B cell (primary cell): Measurements from ENCODE around the gene CLIP1.

Source experiments
- EZH2 ChIP-seq: IDR thresholded peaks from 2 replicates; pipeline ENCODE4 v1.6.1; 2012; ENCODE audit warnings: borderline replicate concordance, low read depth, mild to moderate bottlenecking, moderate library complexity, low read length; ENCODE audit not compliant: insufficient read depth, poor library complexity, severe bottlenecking
- TF ChIP-seq, protein P1 (sequence below): fragments of 200-600 bp; IDR thresholded peaks from one replicate; pipeline ENCODE4 v1.8.0; 2022; ENCODE audit warnings: antibody characterized with exemption, mild to moderate bottlenecking

- TF ChIP-seq, protein P1, sequence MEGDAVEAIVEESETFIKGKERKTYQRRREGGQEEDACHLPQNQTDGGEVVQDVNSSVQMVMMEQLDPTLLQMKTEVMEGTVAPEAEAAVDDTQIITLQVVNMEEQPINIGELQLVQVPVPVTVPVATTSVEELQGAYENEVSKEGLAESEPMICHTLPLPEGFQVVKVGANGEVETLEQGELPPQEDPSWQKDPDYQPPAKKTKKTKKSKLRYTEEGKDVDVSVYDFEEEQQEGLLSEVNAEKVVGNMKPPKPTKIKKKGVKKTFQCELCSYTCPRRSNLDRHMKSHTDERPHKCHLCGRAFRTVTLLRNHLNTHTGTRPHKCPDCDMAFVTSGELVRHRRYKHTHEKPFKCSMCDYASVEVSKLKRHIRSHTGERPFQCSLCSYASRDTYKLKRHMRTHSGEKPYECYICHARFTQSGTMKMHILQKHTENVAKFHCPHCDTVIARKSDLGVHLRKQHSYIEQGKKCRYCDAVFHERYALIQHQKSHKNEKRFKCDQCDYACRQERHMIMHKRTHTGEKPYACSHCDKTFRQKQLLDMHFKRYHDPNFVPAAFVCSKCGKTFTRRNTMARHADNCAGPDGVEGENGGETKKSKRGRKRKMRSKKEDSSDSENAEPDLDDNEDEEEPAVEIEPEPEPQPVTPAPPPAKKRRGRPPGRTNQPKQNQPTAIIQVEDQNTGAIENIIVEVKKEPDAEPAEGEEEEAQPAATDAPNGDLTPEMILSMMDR: no peak
- TF ChIP-seq EZH2: no peak
Observed at GRCh38 chr12:122291431-122291830, 131.0 kb downstream of the CLIP1 start.
